ENCODE results near the gene UAP1L1.

UAP1L1 gene

DNA sequence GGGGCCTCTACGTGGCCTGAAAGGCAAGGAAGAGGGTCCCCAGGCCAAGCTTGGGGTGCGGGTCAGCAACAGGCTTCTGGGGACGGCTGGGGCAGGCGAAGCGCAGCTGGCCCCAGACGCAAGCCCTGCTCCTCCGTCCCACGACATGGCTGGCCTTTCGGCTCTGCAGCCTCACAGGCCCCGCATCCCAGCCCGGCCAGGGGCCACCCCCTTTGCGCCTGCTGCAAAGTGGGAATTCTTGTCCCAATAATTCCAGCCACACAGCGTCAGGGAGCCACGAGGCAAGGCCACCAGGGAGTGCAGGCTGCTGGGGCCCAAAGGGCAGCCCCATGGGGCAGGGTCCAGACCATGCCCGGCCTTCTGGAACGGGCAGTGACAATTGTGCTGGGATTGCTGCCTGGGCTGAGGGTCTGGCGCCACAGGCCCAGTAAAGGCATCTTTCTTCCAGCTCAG lies 22.4 kb upstream of the UAP1L1 start:
- TF ChIP-seq, protein P1, sequence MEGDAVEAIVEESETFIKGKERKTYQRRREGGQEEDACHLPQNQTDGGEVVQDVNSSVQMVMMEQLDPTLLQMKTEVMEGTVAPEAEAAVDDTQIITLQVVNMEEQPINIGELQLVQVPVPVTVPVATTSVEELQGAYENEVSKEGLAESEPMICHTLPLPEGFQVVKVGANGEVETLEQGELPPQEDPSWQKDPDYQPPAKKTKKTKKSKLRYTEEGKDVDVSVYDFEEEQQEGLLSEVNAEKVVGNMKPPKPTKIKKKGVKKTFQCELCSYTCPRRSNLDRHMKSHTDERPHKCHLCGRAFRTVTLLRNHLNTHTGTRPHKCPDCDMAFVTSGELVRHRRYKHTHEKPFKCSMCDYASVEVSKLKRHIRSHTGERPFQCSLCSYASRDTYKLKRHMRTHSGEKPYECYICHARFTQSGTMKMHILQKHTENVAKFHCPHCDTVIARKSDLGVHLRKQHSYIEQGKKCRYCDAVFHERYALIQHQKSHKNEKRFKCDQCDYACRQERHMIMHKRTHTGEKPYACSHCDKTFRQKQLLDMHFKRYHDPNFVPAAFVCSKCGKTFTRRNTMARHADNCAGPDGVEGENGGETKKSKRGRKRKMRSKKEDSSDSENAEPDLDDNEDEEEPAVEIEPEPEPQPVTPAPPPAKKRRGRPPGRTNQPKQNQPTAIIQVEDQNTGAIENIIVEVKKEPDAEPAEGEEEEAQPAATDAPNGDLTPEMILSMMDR (IDR thresholded peaks at IDR 0.05; ENCODE audit: insufficient read depth, low read length, missing control alignments), result no peak
- no peak overlapping the region for H3K4me3 ChIP-seq (ENCODE audit: low read depth, low read length)
- ChIA-PET POLR2A (no interaction called here), CTCF (interaction anchor here (1.2 to 21.0 kb wide), 6 partner anchors 4 to 182 kb away, joined by 3 to 364 read pairs (median 158); partner anchors contain the start of genes ABCA2, ENTPD2, FUT7 and NPDC1)
- DNase-seq (ENCODE audit: low read depth, low spot score), result no peak

DNA sequence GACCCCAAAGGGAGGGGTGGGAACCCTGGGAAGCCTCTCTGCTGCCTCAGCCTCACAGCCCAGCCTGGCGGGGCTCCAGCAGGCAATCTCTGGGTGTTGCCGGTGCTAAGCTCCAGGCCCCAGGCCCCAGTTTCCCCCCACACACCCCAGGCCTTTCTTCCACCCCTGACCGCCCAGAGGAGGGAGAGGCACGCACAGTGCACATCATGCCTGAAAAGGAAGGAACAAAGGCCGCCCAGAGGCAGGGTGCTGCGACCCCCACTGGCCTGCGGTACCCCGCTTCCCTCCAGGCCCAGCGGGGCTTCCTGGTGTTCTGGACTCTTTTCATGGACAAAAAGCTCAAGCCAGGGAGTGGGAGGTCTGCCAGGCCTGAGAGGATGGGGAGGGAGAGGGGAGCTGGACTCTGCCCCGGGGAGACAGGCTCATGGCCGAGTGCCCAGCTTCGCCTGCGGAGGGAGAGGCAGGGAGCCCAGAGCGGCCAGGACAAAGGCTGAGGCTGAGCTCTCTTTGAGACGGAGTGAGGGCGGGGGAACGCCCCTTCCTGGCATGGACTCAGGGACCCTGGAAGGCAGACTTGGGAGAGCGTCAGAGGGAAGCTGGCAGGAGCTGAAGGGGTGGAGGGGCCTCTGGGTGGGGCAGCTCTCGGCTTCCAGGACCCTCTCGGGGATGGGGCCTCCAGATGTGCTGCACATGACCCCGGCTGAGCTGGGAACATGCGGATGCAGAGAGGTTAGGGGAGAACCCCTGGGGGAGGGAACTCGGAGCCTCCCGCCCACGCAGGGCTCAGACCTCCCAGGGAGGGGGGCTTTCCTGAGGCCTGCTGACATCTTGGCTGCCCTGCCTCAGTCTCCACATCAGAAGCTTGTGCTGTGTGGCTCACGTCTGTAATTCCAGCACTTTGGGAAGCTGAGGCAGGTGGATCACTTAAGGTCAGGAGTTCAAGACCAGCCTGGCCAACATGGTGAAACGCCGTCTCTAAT lies 21.6 kb upstream of the UAP1L1 start:
- CTCF ChIA-PET, result interaction anchor here (1.2 to 21.0 kb wide), 8 partner anchors 4 to 267 kb away, joined by 3 to 364 read pairs (median 4); partner anchors contain the start of genes ABCA2, ENTPD2, FUT7 and NPDC1
- POLR2A ChIA-PET, result interaction anchor here (1.1 kb wide), 1 partner anchor 185 kb away, joined by 3 read pairs; the partner anchor contains the start of gene TUBB4B
- no peak overlapping the region for H3K4me3 ChIP-seq (ENCODE audit: low read depth, low read length)
- TF ChIP-seq, protein P1 (IDR thresholded peaks at IDR 0.05; ENCODE audit: insufficient read depth, low read length, missing control alignments), result no peak
- no peak for DNase-seq (ENCODE audit: low read depth, low spot score)

DNA sequence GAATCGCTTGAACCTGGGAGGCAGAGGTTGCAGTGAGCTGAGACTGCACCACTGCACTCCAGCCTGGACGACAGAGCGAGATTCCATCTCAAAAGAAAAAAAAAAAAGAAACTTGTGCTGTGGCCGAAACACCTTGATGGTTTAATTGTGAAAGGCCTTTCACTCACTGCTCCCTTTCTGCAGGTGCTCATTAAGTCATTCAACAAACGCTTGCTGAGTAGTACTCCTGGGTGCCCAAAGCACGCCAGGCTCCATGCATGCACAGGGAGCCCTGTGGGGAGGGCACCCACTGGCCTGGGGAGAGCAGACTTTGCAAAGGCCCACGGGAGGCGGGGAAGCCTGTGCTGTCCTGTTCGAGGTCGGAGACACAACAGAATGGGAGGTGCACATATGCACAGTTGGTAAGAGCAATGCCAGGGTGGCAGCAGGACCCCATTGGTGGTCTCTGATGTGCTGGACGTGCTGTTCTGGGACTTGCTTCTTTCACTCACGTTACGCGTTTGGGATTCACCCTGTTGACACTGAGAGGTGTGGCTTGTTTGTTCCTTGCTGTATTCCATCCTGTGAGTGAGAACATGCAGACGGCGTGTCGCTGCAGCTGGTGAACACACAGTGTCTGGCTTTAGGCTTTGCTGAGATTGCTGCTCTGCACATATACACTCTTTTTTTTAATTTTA lies 20.4 kb upstream of the UAP1L1 start:
- TF ChIP-seq, protein P1 (IDR thresholded peaks at IDR 0.05; ENCODE audit: insufficient read depth, low read length, missing control alignments), result no peak
- no peak for DNase-seq (ENCODE audit: low read depth, low spot score)
- POLR2A ChIA-PET, result no interaction called here
- CTCF ChIA-PET, result interaction anchor here (1.2 to 21.0 kb wide), 7 partner anchors 6 to 268 kb away, joined by 3 to 364 read pairs (median 53); partner anchors contain the start of genes ABCA2, ENTPD2, FUT7 and NPDC1
- no peak overlapping the region for H3K4me3 ChIP-seq (ENCODE audit: low read depth, low read length)

DNA sequence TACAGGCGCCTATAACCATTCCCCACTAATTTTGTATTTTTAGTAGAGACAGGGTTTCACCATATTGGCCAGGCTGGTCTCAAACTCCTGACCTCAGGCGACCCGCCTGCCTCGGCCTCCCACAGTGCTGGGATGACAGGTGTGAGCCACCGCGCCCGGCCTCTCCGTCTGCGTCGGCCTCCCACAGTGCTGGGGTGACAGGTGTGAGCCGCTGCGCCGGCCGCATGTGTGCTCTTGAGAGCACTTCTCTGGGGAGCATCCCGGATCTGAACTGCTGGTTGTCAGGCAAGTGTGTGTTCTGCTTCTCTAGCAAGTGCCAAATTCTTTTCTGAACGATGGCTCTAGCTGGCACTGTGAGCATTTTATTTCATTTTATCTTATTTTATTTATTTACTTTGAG lies 19.8 kb upstream of the UAP1L1 start:
- DNase-seq (ENCODE audit: low read depth, low spot score), result no peak
- POLR2A ChIA-PET, result no interaction called here
- CTCF ChIA-PET, result interaction anchor here (0.6 to 21.0 kb wide), 4 partner anchors 6 to 26 kb away, joined by 3 to 364 read pairs (median 182); partner anchors contain the start of genes ABCA2, ENTPD2, FUT7 and NPDC1

DNA sequence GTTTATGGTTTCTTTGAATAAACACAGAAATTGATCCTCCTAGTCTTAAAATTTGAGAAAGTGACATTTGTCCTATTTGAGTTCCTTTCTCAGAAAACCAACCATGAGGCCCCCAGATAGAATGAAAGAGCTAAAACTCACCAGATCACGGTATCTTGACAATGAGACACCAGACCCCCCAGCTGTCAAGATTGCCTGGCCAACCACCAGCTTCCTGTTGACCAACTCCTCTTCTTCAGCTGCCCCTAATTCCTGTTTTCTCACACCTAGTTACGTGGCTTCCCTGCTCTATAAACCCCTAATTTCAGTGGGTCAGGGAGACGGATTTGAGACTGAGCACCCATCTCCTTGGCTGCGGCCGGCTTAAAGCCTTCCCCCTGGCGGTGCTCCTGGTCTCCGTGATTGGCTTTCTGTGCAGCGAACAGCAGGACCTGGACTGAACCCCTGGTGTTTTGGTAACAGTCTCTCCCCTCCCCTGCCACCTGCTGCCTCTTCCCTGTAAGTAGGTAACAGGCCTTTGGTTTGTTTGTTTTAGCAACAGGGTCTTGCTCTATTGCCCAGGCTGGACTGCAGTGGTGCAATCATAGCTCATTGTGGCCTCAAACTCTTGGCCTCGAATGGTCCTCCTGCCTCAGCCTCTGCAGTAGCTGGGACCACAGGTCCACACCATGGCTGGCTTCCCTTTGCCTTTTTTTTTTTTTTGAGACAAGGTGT lies 18.6 kb upstream of the UAP1L1 start:
- TF ChIP-seq, protein P1 (IDR thresholded peaks at IDR 0.05; ENCODE audit: insufficient read depth, low read length, missing control alignments), result no peak
- ChIA-PET POLR2A (interaction anchor here (0.6 kb wide), 1 partner anchor 174 kb away, joined by 3 read pairs; no protein-coding TSS in a partner anchor), CTCF (interaction anchor here (0.7 to 21.0 kb wide), 8 partner anchors 7 to 271 kb away, joined by 3 to 364 read pairs (median 8); partner anchors contain the start of genes ABCA2, ENTPD2, FUT7 and NPDC1)
- H3K4me3 ChIP-seq (ENCODE audit: low read depth, low read length), result no peak overlapping the region
- no peak for DNase-seq (ENCODE audit: low read depth, low spot score)

More for the DNA sequence above, 19.8 kb upstream of the UAP1L1 start:
- no peak overlapping the region for H3K4me3 ChIP-seq (ENCODE audit: low read depth, low read length)
- TF ChIP-seq, protein P1 (IDR thresholded peaks at IDR 0.05; ENCODE audit: insufficient read depth, low read length, missing control alignments), result no peak

All from AG04449 (cell line).